GM18870 (cell line): ENCODE data around the gene MOB3A.

Experiments used
- ATAC-seq: cut with Tn5 transposase; IDR thresholded peaks from one replicate; pipeline ENCODE4 v1.9.1; 2021; ENCODE audit warnings: moderate library complexity; ENCODE audit not compliant: unreplicated experiment

The MOB3A gene

GRCh38 chr19:2126879-2127518 is 30.9 kb upstream of the MOB3A start:
- ATAC-seq: no peak

- no peak for ATAC-seq
Observed at GRCh38 chr19:2123682-2124387, 27.7 kb upstream of the MOB3A start.

GRCh38 chr19:2122982-2123381 is 26.9 kb upstream of the MOB3A start:
- ATAC-seq: no peak

GRCh38 chr19:2122251-2122650 is 26.1 kb upstream of the MOB3A start:
- ATAC-seq: no peak

- ATAC-seq: no peak
Observed at GRCh38 chr19:2121416-2122051, 25.4 kb upstream of the MOB3A start.

- ATAC-seq: no peak
Observed at GRCh38 chr19:2120821-2121220, 24.7 kb upstream of the MOB3A start.

- no peak for ATAC-seq
Observed at GRCh38 chr19:2119921-2120785, 24.0 kb upstream of the MOB3A start.

GRCh38 chr19:2118438-2118837 is 22.3 kb upstream of the MOB3A start:
- ATAC-seq: no peak

GRCh38 chr19:2117215-2117960 is 21.3 kb upstream of the MOB3A start:
- no peak for ATAC-seq

GRCh38 chr19:2116507-2116906 is 20.4 kb upstream of the MOB3A start:
- no peak for ATAC-seq

- ATAC-seq: no peak
Observed at GRCh38 chr19:2115911-2116426, 19.8 kb upstream of the MOB3A start.

- no peak for ATAC-seq
Observed at GRCh38 chr19:2115324-2115723, 19.2 kb upstream of the MOB3A start.

- ATAC-seq: no peak
Observed at GRCh38 chr19:2114821-2115220, 18.7 kb upstream of the MOB3A start.

GRCh38 chr19:2114218-2114617 is 18.1 kb upstream of the MOB3A start:
- ATAC-seq: no peak

GRCh38 chr19:2113439-2114211 is 17.5 kb upstream of the MOB3A start:
- ATAC-seq: no peak

GRCh38 chr19:2112516-2113320 is 16.6 kb upstream of the MOB3A start:
- ATAC-seq: no peak

GRCh38 chr19:2111886-2112285 is 15.8 kb upstream of the MOB3A start:
- no peak for ATAC-seq

- ATAC-seq: no peak
Observed at GRCh38 chr19:2111425-2111824, 15.3 kb upstream of the MOB3A start.

- no peak for ATAC-seq
Observed at GRCh38 chr19:2110822-2111221, 14.7 kb upstream of the MOB3A start.
